ENCODE results near the gene CRB2. TPM values are rescaled to one million over a fixed set of nuclear protein-coding genes. Genes with fewer than 3 reads are reported as not detected.

Gene CRB2
- total RNA-seq, 2 experiments from 2014 or later: not detected

DNA sequence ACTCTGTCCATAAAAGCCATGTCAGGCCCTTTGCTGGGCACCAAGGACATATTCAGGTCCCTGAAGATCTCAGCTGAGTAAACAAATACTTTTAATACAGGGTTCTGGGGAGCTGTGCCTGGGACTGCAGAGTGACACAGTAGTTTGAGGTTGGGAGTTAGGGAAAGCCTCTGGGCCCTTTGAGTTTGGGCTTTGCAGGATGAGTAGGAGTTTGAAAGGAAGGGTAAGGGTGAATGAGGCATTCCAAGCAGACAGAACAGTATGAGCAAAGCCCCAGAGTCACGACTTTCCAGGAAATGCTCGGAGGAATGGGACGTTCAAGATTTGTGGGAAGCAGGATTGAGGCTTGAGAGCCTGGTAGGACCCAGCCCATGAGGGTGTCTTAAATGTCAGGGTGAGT, 13.3 kb downstream of the CRB2 start:
- Histone ChIP-seq H3K27me3 (ENCODE audit: control insufficient read depth in 1 of 2, insufficient read depth in 2 of 2, low read length in 2 of 2) (peaks cover 20 to 27% of the 10 kb centered on the region in 2 experiments), H3K27ac (ENCODE audit: low read depth in 1 of 2, low read length in 2 of 2) (no peak overlapping the region), H3K36me3 (ENCODE audit: insufficient read depth, low read length) (no peaks in the 10 kb centered on the region), H3K4me1 (ENCODE audit: insufficient read depth, low read length) (no peaks in the 10 kb centered on the region), H3K4me3 (ENCODE audit: low read length) (no peak overlapping the region), H3K9me3 (ENCODE audit: control insufficient read depth in 1 of 2, insufficient read depth in 1 of 2, low read length in 2 of 2) (no peaks in the 10 kb centered on the region)
- no peak for ATAC-seq (ENCODE audit: poor library complexity)
- no peaks in the 10 kb centered on the region for H3K4me1 Mint-ChIP-seq (ENCODE audit: low read depth)
- H3K27ac Mint-ChIP-seq: no peak overlapping the region
- CTCF ChIA-PET: no interaction called here
- no peaks in the 10 kb centered on the region for H3K36me3 Mint-ChIP-seq (ENCODE audit: low read depth)
- intact Hi-C loops (cut with DNase I, micrococcal nuclease): no loop called here
- TF ChIP-seq CTCF (IDR thresholded peaks at IDR 0.05): no peak
- no peak overlapping the region for H3K4me3 Mint-ChIP-seq
- POLR2A ChIA-PET: no interaction called here
- no peaks in the 10 kb centered on the region for H3K9me3 Mint-ChIP-seq
- H3K27me3 Mint-ChIP-seq: peaks cover 41% of the 10 kb centered on the region
- DNase-seq: no peak

DNA sequence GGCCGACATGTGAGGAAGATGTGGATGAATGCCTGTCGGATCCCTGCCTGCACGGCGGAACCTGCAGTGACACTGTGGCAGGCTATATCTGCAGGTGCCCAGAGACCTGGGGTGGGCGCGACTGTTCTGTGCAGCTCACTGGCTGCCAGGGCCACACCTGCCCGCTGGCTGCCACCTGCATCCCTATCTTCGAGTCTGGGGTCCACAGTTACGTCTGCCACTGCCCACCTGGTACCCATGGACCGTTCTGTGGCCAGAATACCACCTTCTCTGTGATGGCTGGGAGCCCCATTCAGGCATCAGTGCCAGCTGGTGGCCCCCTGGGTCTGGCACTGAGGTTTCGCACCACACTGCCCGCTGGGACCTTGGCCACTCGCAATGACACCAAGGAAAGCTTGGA, 14.1 kb downstream of the CRB2 start:
- Mint-ChIP-seq H3K36me3 (ENCODE audit: low read depth) (no peaks in the 10 kb centered on the region), H3K9me3 (no peaks in the 10 kb centered on the region), H3K27me3 (peaks cover 48% of the 10 kb centered on the region), H3K4me1 (ENCODE audit: low read depth) (no peaks in the 10 kb centered on the region), H3K27ac (no peak overlapping the region), H3K4me3 (no peak overlapping the region)
- no peak for DNase-seq
- POLR2A ChIA-PET: no interaction called here
- Histone ChIP-seq H3K9me3 (ENCODE audit: control insufficient read depth in 1 of 2, insufficient read depth in 1 of 2, low read length in 2 of 2) (no peaks in the 10 kb centered on the region), H3K27ac (ENCODE audit: low read depth in 1 of 2, low read length in 2 of 2) (no peak overlapping the region), H3K4me3 (ENCODE audit: low read length) (no peak overlapping the region), H3K27me3 (ENCODE audit: control insufficient read depth in 1 of 2, insufficient read depth in 2 of 2, low read length in 2 of 2) (peaks cover 25 to 35% of the 10 kb centered on the region in 2 experiments), H3K36me3 (ENCODE audit: insufficient read depth, low read length) (no peaks in the 10 kb centered on the region), H3K4me1 (ENCODE audit: insufficient read depth, low read length) (no peaks in the 10 kb centered on the region)
- CTCF ChIA-PET: no interaction called here
- ATAC-seq (ENCODE audit: poor library complexity): no peak
- intact Hi-C loops (cut with DNase I, micrococcal nuclease): no loop called here
- TF ChIP-seq CTCF (IDR thresholded peaks at IDR 0.05): no peak

DNA sequence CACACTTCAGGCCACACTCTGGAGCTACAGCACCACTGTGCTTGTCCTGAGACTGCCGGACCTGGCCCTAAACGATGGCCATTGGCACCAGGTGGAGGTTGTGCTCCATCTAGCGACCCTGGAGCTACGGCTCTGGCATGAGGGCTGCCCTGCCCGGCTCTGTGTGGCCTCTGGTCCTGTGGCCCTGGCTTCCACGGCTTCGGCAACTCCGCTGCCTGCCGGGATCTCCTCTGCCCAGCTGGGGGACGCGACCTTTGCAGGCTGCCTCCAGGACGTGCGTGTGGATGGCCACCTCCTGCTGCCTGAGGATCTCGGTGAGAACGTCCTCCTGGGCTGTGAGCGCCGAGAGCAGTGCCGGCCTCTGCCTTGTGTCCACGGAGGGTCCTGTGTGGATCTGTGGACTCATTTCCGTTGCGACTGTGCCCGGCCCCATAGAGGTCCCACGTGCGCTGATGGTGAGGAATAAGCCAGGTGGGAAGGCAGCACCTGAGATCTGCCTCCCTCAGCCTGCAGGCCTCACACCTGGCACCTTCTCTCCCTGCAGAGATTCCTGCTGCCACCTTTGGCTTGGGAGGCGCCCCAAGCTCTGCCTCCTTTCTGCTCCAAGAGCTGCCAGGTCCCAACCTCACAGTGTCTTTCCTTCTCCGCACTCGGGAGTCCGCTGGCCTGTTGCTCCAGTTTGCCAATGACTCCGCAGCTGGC, 14.7 kb downstream of the CRB2 start:
- Mint-ChIP-seq H3K27me3 (peaks cover 46% of the 10 kb centered on the region), H3K36me3 (ENCODE audit: low read depth) (no peaks in the 10 kb centered on the region), H3K27ac (no peak overlapping the region), H3K9me3 (no peaks in the 10 kb centered on the region), H3K4me3 (no peak overlapping the region), H3K4me1 (ENCODE audit: low read depth) (no peaks in the 10 kb centered on the region)
- H3K4me1 ChIP-seq (ENCODE audit: insufficient read depth, low read length): peaks cover 3% of the 10 kb centered on the region
- ChIA-PET POLR2A (no interaction called here), CTCF (no interaction called here)
- H3K4me3 ChIP-seq (ENCODE audit: low read length): no peak overlapping the region
- H3K27ac ChIP-seq (ENCODE audit: low read depth in 1 of 2, low read length in 2 of 2): no peak overlapping the region
- no peaks in the 10 kb centered on the region for H3K9me3 ChIP-seq (ENCODE audit: control insufficient read depth in 1 of 2, insufficient read depth in 1 of 2, low read length in 2 of 2)
- no peak for ATAC-seq (ENCODE audit: poor library complexity)
- no peaks in the 10 kb centered on the region for H3K36me3 ChIP-seq (ENCODE audit: insufficient read depth, low read length)
- no peak for DNase-seq
- TF ChIP-seq CTCF (IDR thresholded peaks at IDR 0.05): no peak
- intact Hi-C loops (cut with DNase I, micrococcal nuclease): no loop called here
- peaks cover 27 to 35% of the 10 kb centered on the region in 2 experiments for H3K27me3 ChIP-seq (ENCODE audit: control insufficient read depth in 1 of 2, insufficient read depth in 2 of 2, low read length in 2 of 2)
